Measurements from ENCODE around the gene RSPH10B.
A peak's percentile ranks its signal among the peaks of the same experiment; 100 is the strongest.
"Not testable (repeated sequence)": the region's sequence is repeated elsewhere in the genome, so short reads cannot be mapped to it uniquely, and the experiment has no call there.

Gene RSPH10B

DNA sequence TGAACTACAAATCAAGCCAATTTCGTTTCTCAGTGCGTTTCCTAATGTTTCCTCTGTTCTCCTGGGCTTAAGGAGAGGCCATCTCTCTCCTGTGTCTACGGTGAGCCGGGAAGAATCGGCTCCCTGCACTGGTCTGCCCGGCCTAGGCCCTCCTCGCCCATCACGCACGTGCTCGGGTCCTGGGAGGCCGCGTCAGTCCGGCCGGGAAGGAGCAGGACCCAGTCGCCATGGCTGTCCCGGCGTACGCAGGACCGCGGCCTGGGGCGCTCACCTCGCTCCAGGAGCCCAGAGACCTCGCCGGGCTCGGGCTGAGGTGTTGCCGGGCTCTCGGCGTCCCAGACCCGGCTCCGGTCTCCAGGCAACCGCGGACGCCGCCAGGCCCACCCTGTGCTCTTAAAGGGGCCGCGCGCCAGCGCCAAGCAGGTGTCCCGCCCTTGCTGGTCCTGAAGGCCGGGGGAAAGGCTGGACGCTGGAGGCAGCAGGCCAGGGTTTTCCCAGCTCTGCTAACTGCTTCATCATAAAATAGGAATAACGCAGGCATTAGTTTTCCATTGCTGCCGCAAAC, at the start of gene RSPH10B:
RSPH10B (minus strand) TSS at position 343 of the 565 bp plus-strand sequence. CDS start 3,573 bp downstream, outside the sequence.
- DNase-seq (ENCODE audit: low read depth): not testable (repeated sequence)

DNA sequence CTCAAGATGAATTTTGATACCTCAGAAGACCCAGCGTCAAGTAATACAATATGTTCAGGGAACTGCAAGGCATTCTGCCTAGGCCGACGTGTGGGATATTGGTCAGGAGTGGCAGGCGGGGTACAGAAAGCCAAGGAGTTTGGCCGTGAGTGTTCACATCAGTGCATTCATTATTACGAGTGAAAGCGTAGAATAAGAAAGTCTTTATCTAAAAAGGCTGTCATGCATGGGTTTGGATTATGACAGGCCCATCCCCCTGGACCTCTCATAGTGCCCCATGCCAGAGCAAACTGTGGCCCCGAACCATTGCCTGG, 46.1 kb upstream of the RSPH10B start:
- DNase-seq (ENCODE audit: low read depth): no peak

DNA sequence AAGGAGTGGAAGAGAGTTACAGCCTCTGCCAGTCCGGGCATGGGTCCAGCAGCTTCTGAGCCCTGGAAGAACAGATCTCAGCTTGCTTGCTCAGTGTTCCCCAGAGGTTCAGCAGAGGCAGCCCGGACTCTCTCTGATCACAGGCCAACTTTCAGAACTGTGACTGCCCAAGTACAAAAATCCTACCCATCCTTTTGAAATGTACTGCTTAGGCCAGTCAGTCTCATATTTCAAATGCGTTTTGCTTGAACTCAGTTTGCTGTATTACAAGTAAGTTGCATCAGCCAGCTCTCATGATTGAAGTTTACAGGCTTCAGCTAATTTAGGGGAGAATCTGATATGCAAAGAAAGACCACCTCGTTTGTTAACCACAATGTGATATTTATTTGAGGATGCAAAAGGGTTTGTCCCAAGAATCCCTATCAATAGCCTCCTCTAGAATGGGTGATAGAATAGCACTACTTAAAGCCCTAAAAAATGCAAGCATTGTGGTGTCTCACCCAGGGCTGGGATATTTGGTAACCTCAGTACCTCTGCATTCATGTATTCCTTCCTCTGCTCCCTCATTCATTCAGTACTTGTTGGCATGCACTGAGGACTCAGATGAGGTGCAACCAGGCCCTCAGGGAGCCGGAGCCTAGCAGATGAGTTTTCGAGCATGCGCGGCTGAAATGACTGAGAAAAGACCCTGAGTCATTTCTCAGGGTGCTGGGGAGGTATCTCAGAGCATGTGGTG, 45.6 kb upstream of the RSPH10B start:
- peak; percentile 100 for DNase-seq (ENCODE audit: low read depth)

DNA sequence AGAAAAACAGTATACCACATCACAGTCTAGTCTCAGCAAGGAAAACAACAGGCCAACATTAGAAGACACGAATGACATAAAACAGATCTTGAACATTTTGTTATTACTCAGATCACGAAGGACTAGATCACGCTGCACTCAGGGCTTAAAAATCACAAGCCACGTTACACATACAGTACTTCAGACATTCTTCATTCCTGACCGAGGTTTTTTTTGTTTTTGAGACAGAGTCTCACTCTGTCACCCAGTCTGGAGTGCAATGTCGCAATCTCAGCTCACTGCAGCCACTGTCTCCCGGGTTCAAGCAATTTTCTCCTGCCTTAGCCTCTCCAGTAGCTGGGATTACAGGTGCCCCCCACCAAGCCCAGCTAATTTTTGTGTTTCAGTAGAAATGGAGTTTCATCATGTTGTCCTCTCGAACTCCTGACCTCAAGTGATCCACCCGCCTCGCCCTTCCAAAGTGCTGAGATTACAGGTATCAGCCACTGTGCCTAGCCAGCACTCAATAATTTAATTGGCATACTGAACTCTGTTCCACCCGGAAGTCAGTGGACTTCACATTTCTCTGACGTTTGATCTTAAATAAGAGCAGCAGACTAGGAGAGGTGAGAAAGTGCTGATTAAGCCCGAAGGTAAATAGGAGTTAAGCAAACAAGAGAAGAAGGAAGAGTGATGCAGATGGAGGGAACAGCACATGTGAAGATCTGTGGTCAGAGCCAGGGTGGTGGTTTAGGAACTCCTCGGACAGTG, 42.0 kb upstream of the RSPH10B start:
- peak; percentile 17 for DNase-seq (ENCODE audit: low read depth)

DNA sequence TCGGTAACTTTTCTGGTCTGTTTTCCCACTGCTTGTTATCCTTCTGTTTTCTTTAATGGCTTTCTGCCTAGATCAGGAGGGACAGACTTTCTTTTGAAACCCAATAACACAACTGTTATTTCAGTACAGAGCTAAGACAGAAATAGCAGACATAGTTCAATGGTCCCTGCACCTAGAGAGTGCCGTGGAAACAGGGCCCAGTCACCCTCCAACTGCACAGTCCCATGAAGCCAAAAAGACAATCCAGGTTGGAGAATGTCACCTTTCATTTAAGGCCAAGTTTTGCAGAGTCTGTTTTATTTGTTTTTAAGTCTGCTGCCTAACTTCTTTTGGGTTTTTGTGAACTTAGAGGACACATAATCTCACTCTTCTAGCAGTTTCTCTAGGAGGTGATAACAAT, 41.1 kb upstream of the RSPH10B start:
- DNase-seq (ENCODE audit: low read depth): no peak

DNA sequence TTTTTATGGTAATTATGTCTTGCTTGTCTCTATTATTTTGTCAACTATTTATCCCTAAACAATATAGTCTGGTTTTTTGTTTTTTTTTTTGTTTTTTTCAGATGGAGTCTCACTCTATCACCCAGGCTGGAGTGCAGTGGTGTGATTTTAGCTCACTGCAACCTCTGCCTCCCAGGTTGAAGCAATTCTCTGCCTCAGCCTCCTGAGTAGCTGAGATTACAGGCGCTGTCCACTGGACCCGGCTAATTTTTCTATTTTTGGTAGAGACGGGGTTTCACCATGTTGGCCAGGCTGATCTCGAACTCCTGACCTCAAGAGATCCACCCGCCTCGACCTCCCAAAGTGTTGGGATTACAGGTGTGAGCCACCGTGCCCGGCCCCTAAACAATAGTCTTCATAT, 39.9 kb upstream of the RSPH10B start:
- DNase-seq (ENCODE audit: low read depth): not testable (repeated sequence)

DNA sequence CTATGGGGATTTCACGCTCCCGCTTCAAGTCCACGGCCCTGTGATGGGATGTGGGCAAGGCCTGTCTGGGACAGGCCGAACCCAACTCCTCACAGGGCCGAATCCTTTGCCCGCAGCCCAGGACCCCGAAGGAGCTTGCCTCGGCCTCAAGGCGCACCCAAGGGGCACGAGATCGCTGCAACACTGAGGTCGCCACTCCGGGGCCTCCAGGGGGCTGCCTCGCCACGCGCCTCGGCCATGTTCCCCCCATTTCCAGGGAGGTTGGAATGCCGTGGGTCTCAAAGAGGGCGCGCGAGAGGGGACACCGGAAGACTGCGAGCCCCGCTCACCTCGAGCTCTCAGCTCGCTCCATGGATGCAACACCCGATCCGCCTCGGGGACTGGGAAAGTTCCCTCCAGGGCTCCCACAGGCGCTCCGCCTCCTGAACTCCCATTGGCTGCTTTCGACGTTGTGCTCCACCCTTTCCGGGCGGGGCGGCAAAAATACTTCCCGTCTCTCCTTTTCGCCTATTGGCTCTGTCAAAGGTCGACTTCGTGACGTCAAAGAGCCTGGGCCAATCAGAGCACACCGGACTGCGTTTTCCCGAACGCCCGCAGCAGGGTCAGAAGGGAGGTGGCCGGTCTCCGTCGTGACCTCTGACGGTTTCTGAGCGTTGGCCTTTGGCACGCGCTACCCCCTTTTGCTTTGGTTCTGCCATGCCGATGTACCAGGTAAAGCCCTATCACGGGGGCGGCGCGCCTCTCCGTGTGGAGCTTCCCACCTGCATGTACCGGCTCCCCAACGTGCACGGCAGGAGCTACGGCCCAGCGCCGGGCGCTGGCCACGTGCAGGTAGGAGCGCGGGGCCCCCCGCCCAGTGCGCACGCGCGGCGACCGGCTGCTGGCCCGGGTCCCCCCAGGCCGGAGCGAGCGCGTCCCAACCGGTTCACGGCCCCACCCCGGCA, 38.5 kb upstream of the RSPH10B start, which contains the start of the genes AIMP2 and PMS2:
AIMP2 (plus strand) TSS at position 605 of the 944 bp plus-strand sequence; CDS start at position 697, 92 bp downstream.
PMS2 (minus strand) TSS at position 382 of the 944 bp plus-strand sequence; CDS start at position 352, 30 bp downstream.
- DNase-seq (ENCODE audit: low read depth): peak; percentile 98

DNA sequence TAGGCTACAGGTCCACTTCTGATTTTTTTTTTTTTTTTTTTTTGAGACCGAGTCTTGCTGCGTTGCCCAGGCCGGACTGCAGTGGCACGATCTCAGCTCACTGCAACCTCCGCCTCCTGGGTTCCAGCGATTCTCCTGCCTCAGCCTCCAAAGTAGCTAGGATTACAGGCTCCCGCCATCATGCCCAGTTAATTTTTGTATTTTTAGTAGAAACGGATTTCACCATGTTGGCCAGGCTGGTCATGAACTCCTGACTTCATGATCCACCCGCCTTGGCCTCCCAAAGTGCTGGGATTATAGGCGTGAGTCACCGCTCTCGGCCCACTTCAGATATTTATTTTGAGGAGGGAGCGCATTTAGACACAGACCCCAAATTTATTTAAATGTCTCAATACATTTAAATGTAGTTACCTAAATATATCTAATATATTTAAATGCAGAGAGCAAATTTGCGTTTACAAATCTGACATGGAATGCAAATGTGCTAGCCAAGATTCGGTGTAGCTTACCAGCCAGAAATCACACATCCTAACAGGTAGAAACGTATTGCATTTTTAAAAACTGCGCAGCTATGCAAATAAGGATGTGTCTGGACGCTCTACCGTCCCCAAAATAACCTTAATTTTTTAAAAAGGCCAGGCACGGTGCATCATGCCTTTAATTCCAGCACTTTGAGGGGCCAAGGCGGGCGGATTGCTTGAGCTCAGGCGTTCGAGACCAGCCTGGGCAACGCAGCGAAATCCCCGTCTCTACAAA, 37.5 kb upstream of the RSPH10B start:
- not testable (repeated sequence) for DNase-seq (ENCODE audit: low read depth)

DNA sequence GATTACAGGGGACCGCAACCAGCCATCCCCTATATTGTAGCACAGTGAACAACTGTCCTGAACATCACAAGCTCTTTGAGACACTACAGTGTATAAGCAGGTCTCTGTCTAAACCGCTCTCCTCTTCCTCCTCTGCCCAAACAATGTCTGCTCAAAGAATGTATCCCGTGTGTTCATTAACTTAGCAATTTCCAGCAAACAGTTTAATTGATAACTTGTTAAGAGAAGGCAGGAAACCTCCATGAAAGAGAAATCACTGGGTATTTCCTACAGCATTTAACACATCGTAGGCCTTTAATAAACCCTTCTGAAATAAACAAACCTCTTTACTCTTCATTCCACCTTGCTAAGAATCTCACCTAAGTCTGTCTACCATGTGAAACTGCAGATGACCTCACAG, 36.9 kb upstream of the RSPH10B start:
- DNase-seq (ENCODE audit: low read depth): no peak

DNA sequence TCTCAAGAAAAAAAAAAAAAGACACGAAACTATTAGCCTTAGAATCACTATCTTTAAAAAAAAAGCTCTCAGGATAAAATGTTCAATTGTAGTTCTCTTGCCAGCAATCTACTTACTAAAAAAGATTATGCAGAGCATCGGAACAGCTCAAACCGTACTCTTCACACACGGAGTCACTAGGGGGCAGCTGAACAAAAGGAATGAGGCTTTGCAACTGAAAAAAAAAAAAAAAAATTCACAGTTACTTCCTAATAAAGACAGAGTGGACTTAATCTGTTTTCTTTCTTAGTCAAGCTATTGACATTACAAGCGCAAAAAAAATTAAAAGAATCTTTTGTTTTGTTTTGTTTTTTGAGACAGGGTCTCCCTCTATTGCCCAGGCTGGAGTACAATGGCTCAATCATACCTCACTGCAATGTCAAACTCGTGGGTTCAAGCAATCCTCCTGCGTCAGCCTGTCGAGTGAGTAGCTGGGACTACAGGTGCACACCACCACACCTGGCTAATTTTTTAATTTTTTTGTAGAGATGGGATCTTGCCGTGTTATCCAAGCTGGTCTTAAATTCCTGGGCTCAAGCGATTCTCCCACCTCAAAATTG, 26.8 kb upstream of the RSPH10B start:
- peak; percentile 64 for DNase-seq (ENCODE audit: low read depth)

DNA sequence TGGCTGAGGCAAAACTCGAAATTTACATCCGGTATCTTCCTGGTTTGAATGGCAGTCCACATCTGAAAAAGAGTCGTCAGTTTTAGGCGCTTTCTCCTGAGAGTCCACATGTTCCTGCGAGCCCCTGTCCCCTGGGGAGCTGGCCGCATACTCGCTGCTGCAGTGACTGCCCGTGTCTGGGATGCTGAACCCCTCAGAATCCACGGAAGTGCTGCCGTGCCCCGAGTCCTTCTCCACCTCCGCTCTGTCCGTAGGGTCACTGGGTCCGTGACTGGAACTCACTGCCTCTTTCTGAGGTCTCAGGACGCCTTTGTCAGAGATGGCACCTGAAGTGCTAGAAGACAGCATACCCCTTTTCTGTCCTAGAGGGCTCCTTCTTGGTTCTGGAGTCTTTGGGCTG, 16.6 kb upstream of the RSPH10B start:
- DNase-seq (ENCODE audit: low read depth): not testable (repeated sequence)

DNA sequence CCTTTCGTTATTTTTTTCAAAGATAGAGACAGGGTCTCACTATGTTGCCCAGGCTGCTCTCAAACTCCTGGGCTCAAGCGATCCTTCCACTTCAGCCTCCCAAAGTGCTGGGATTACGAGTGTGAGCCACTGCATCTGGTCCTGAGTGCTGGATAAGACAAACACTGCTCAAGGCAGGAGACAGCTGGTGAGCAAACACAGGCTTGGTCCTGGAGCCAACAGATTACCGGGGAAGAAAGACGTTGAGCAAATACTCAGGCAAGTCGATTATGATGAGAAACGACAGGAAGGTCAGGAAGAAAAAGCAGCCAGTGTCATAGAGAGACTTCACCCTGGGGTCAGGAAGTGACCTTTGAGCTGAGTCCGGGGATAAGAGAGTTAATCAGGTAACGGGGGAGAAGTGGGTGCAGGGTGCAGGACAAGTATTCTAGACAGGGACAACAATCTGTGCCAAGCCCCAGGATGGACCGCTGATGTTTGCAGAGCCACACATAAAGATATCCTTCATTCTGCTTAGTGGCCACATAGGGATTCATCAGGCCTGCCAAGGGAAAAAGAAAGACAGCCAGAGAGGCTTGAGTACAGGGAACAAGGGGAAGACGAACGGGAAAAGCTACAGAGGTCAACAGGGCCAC, 9.3 kb upstream of the RSPH10B start:
- not testable (repeated sequence) for DNase-seq (ENCODE audit: low read depth)

DNA sequence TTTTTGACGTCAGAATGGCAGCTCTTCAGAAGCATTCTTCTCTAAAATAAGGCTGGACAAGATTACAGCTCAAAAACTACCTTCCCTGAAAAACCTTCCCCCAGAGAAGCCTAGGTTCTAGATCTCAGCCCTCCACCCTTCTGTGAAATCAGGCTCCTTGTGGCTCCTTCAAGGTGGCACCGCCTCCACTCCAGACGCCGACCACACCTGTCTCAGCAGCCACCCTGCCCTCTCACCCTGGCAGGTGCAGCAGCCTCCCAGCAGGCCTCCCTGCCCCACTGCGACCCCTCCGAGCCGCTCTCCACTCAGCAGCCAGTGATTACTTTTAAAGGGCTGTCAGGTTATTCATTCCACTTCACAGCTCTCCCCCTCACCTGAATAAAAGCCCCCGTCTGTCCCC, 3.1 kb upstream of the RSPH10B start:
- DNase-seq (ENCODE audit: low read depth): not testable (repeated sequence)

DNA sequence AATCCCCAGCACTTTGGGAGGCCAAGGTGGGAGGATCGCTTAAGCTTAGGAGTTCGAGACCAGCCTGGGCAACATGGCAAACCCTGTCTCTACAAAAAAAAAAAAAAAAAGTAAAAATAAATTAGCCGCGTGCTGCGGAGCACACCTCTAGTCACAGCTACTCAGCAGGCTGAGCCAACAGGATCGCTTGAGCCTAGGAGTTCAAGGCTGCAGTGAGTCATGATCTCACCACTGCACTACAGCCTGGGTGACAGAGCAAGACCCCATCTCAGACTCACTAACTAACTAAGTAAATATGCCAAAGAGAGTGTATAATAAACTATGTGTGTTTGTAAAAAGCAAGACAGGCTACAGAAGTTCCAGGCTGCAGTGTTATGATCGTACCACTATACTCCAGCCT, 6.7 kb downstream of the RSPH10B start:
- not testable (repeated sequence) for DNase-seq (ENCODE audit: low read depth)

DNA sequence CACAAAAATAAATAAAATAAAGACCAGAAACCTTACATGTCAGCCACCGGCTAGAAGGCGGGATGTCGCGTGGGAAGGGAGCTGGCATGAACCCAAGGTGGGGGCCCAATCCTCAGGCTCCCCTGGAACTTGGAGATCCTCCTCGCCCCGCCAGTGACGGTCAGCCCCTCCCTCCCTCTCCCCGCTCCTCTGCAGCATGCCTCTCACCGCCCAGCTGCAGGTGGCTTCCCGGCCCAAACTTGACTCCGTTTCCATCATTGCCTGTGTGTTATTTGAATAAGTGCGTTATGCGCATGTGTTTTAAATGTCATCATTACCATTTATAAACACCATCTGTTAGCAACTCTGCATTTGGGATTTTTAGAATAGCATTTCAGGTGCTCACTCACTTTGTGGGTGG, 7.3 kb downstream of the RSPH10B start:
- not testable (repeated sequence) for DNase-seq (ENCODE audit: low read depth)

DNA sequence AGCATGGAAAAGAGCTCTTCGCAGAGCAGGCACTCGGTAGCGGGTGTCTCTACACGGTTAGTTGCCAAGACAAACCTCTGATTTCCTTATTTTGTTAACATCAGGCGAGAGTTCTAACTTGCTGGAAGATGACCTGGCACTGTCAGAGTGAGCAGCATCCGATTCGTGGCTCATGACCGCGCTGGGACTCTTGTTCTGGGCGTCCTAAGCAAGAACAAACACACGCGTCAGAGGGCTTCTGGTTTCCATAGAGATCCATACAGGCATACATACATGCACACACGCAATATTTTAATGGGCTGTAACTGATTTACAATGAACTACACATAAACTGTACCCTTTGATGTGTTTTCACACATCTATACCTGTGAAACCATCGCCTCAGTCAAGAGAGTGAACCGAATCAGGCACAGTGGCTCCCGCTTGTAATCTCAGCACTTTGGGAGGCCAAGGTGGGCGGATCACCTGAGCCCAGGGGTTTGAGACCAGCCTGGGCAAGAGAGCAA, 35.5 kb downstream of the RSPH10B start:
- DNase-seq (ENCODE audit: low read depth): not testable (repeated sequence)

DNA sequence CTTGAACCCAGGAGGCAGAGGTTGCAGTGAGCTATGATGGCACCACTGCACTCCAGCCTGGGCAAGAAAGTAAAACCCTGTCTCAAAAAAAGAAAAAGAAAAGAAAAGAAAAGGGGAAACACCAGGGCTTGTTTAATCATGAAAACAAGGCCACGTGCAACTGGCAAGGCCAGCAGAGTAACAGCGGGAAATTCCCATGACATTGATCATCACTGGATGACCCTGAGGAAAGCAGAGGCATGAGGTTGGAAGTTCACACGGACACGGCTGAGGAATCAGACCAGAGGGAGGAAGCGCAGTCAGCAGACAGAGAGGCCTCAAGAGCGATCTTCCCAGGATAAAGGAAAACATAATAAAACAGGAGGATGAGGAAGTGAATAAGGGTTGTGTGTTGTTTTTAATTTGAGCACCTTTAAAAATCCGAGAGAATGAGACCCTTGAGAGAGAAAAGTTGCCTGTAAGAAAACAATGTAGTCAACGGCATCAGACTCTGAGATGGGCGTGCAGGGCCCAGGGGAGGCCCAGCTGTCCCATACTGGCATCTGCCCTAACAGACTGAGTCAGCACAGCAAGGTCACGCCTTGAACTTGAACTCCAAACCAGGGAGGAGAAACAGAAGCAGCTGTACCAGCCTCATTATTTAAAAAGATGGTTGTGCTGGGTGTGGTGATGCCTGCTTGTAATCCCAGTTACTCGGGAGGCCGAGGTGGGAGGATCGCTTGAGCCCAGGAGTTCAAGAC, 38.4 kb downstream of the RSPH10B start:
- DNase-seq (ENCODE audit: low read depth): peak; percentile 9

DNA sequence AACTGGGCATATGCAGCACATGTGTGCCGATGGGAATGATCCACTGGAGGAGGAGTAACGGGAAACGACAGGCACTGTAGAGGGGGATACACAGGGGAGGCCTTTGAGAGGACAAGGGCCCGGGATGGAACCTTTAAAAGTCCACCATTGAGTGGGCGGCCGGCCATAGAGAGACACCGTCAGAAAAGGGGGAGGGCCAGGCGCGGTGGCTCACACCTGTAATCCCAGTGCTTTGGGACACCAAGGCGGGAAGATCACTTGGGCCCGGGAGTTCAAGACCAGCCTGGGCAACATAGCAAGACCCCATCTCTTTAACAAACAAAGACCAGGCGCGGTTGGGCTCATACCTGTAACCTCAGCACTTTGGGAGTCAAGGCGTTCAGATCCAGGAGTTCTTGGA, 39.2 kb downstream of the RSPH10B start:
- DNase-seq (ENCODE audit: low read depth): not testable (repeated sequence)

DNA sequence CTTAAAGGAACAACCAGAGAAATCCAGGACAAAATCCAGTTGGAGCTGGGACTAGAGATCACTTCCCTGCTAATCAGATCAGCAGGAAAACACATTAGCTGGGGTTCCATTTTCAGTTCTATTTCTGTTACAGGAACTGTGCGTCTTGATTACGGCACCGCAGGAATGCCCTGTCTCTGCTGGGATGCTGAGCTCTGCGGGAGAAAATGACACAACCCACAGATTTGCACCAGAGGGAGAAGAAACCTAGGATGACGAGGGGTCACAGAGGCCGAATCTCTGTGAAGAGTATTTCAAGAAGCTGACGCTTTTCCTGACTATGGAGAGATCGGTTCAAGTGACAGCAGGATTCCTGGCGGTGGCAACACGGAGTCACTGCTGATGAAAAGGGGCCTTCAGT, 40.2 kb downstream of the RSPH10B start:
- DNase-seq (ENCODE audit: low read depth): not testable (repeated sequence)

All from fibroblast of gingiva (primary cell).